ENCODE data around the gene RBM6. TPM values are rescaled to one million over a fixed set of nuclear protein-coding genes. Genes with fewer than 3 reads are reported as not detected.
A peak's percentile ranks its signal among the peaks of the same experiment; 100 is the strongest.
"Not testable (repeated sequence)": the region's sequence is repeated elsewhere in the genome, so short reads cannot be mapped to it uniquely, and the experiment has no call there.

RBM6 gene
- 44.3 TPM for total RNA-seq
- long read RNA-seq, full-length matches to known transcripts: 7 of 10 reads
- long read RNA-seq, partial matches to known transcripts: 3 of 10 reads
- long read RNA-seq, other reads (novel, unspliced or antisense): 0 of 10 reads

GRCh38 chr3:49939858-49940666, at the start of gene RBM6:
RBM6 (plus strand) TSS chr3:49940150; CDS start chr3:49962642, 22,492 bp downstream.
- intact Hi-C loops (cut with DNase I): loop anchor here (1.0 to 10.0 kb wide), 2 partner anchors 10 to 95 kb away; no protein-coding TSS in a partner anchor
- DNase-seq (ENCODE audit: missing footprints): peak; percentile 99
- ATAC-seq: peak; percentile 99

- intact Hi-C loops (cut with DNase I): no loop called here
- DNase-seq (ENCODE audit: missing footprints) (no peak), ATAC-seq (no peak)
Observed at GRCh38 chr3:49895791-49896190, 44.2 kb upstream of the RBM6 start.

- intact Hi-C loops (cut with DNase I): no loop called here
- DNase-seq (ENCODE audit: missing footprints) (no peak), ATAC-seq (peak; percentile 31)
Observed at GRCh38 chr3:49896345-49896744, 43.6 kb upstream of the RBM6 start.

GRCh38 chr3:49898991-49899390, 41.0 kb upstream of the RBM6 start:
- ATAC-seq (no peak), DNase-seq (ENCODE audit: missing footprints) (no peak)
- intact Hi-C loops (cut with DNase I): no loop called here

GRCh38 chr3:49899815-49900214, 40.1 kb upstream of the RBM6 start:
- DNase-seq (ENCODE audit: missing footprints) (no peak), ATAC-seq (no peak)
- intact Hi-C loops (cut with DNase I): no loop called here

- peak; percentile 56 for ATAC-seq
- intact Hi-C loops (cut with DNase I): no loop called here
- no peak for DNase-seq (ENCODE audit: missing footprints)
Observed at GRCh38 chr3:49900491-49901153, 39.3 kb upstream of the RBM6 start.

GRCh38 chr3:49901366-49902339, 38.3 kb upstream of the RBM6 start:
- intact Hi-C loops (cut with DNase I): no loop called here
- ATAC-seq: no peak
- DNase-seq (ENCODE audit: missing footprints): no peak

GRCh38 chr3:49902511-49903345, 37.2 kb upstream of the RBM6 start:
- intact Hi-C loops (cut with DNase I): no loop called here
- ATAC-seq: no peak
- DNase-seq (ENCODE audit: missing footprints): no peak

- ATAC-seq: peak; percentile 86
- DNase-seq (ENCODE audit: missing footprints): peak; percentile 89
- intact Hi-C loops (cut with DNase I): no loop called here
Observed at GRCh38 chr3:49903451-49904424, 36.2 kb upstream of the RBM6 start, which contains the start of gene MST1R. MST1R (minus strand) TSS chr3:49903873; CDS start chr3:49903609, 264 bp downstream.

GRCh38 chr3:49904448-49904847, 35.5 kb upstream of the RBM6 start:
- intact Hi-C loops (cut with DNase I); ATAC-seq; DNase-seq (ENCODE audit: missing footprints): not testable (repeated sequence)

- peak; percentile 74 for DNase-seq (ENCODE audit: missing footprints)
- intact Hi-C loops (cut with DNase I): loop anchor here (1.0 to 2.0 kb wide), 2 partner anchors 65 to 104 kb away; no protein-coding TSS in a partner anchor
- ATAC-seq: peak; percentile 57
Observed at GRCh38 chr3:49906073-49906743, 33.7 kb upstream of the RBM6 start.

- intact Hi-C loops (cut with DNase I): no loop called here
- ATAC-seq: no peak
- peak; percentile 0 for DNase-seq (ENCODE audit: missing footprints)
Observed at GRCh38 chr3:49908373-49909199, 31.4 kb upstream of the RBM6 start.

GRCh38 chr3:49910409-49911123, 29.4 kb upstream of the RBM6 start:
- intact Hi-C loops (cut with DNase I): no loop called here
- ATAC-seq (no peak), DNase-seq (ENCODE audit: missing footprints) (peak; percentile 45)

GRCh38 chr3:49911124-49911420, 28.9 kb upstream of the RBM6 start:
- DNase-seq (ENCODE audit: missing footprints) (peak; percentile 4), ATAC-seq (no peak)
- intact Hi-C loops (cut with DNase I): no loop called here

- ATAC-seq: no peak
- intact Hi-C loops (cut with DNase I): no loop called here
- DNase-seq (ENCODE audit: missing footprints): no peak
Observed at GRCh38 chr3:49911611-49912010, 28.3 kb upstream of the RBM6 start.
